MCF 10A (cell line): ENCODE measurements around the gene SMYD4. TPM values are rescaled to one million over a fixed set of nuclear protein-coding genes. Genes with fewer than 3 reads are reported as not detected.

Source experiments
- BruUV-seq: library from RNA; stranded (reverse); fragments of 400-500 nt; replicated peaks from 2 replicates; lab custom pipeline; 2021; lab: Mats Ljungman, UMichigan
- CTCF ChIA-PET: fragments of 300-600 bp; sonication (Branson Sonifier 250); formaldehyde crosslinking; extraction: SDS; loops from one replicate; lab custom pipeline; 2021; ENCODE audit warnings: antibody characterized with exemption, inconsistent platforms; lab: Yijun Ruan, JAX
- POLR2A ChIA-PET: fragments of 300-600, 350-650 bp; sonication (Branson Sonifier 250); formaldehyde crosslinking; extraction: SDS; loops from one replicate; lab custom pipeline; 2020; ENCODE audit warnings: antibody characterized with exemption, inconsistent platforms; lab: Yijun Ruan, JAX
- DNase-seq: peaks from one replicate; pipeline ENCODE4 v3.0.0-alpha.2; 2018; ENCODE audit not compliant: unreplicated experiment
- H3K27ac Mint-ChIP-seq: one replicate; pipeline ENCODE4 v1.8.0; 2022; ENCODE audit warnings: mild to moderate bottlenecking, low read depth, mixed read lengths; ENCODE audit not compliant: unreplicated experiment
- H3K27me3 Mint-ChIP-seq: one replicate; pipeline ENCODE4 v1.8.0; 2022; ENCODE audit warnings: mixed read lengths; ENCODE audit not compliant: insufficient read depth, unreplicated experiment
- H3K36me3 Mint-ChIP-seq: one replicate; pipeline ENCODE4 v1.8.0; 2022; ENCODE audit warnings: mild to moderate bottlenecking, moderate library complexity, mixed read lengths; ENCODE audit not compliant: insufficient read depth, unreplicated experiment
- H3K4me1 Mint-ChIP-seq: one replicate; pipeline ENCODE4 v1.8.0; 2022; ENCODE audit warnings: mixed read lengths; ENCODE audit not compliant: insufficient read depth, unreplicated experiment
- H3K4me3 Mint-ChIP-seq: one replicate; pipeline ENCODE4 v1.8.0; 2022; ENCODE audit warnings: mild to moderate bottlenecking, moderate library complexity, mixed read lengths; ENCODE audit not compliant: unreplicated experiment
- H3K9me3 Mint-ChIP-seq: one replicate; pipeline ENCODE4 v1.8.0; 2022; ENCODE audit warnings: mixed read lengths; ENCODE audit not compliant: unreplicated experiment
- intact Hi-C: fragments of 100-400 bp; cut with micrococcal nuclease; formaldehyde crosslinking; loops from 2 replicates; pipeline ENCODE4 v1.14.1; 2022
- total RNA-seq: library from RNA; stranded (reverse); gene quantifications from 2 replicates; pipeline ENCODE4 v1.2.3, GENCODE V29; 2022
- TF ChIP-seq, protein P1 (sequence below): fragments of 200-600 bp; IDR thresholded peaks from one replicate; pipeline ENCODE4 v1.8.0; 2022; ENCODE audit warnings: antibody characterized with exemption, mild to moderate bottlenecking; ENCODE audit not compliant: unreplicated experiment

SMYD4 gene
- total RNA-seq, 1 experiment from 2014 or later = 8.3 TPM

DNA sequence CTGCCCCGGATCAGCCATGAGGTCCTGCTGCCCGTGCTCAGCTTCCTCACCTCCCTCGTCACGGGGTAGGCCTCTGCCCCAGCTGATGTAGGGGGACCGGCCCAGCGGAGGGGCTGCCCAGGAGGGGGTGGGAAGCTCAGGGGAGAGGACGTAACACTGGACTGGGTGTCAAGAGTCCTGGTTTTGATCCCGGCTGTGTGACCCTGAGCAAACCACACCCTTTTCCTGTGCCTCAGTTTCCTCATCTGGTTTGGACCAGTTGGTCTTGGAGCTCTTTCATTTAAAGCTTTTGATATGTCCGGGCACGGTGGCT lies 98.6 kb downstream of the SMYD4 start:
- no peaks in the 10 kb centered on the region for H3K9me3 Mint-ChIP-seq
- BruUV-seq = no TSS peak
- H3K4me3 Mint-ChIP-seq = peak overlapping the region; percentile 47
- peaks cover 55% of the 10 kb centered on the region for H3K36me3 Mint-ChIP-seq
- ChIA-PET POLR2A (interaction anchor here (0.7 to 5.2 kb wide), 8 partner anchors 14 to 62 kb away, joined by 3 to 26 read pairs (median 4); no protein-coding TSS in a partner anchor), CTCF (interaction anchor here (0.6 to 5.2 kb wide), 7 partner anchors 10 to 151 kb away, joined by 3 to 23 read pairs (median 3); partner anchors contain the start of gene SERPINF2)
- H3K27ac Mint-ChIP-seq = peak overlapping the region; percentile 81
- DNase-seq = no peak
- TF ChIP-seq, protein P1, sequence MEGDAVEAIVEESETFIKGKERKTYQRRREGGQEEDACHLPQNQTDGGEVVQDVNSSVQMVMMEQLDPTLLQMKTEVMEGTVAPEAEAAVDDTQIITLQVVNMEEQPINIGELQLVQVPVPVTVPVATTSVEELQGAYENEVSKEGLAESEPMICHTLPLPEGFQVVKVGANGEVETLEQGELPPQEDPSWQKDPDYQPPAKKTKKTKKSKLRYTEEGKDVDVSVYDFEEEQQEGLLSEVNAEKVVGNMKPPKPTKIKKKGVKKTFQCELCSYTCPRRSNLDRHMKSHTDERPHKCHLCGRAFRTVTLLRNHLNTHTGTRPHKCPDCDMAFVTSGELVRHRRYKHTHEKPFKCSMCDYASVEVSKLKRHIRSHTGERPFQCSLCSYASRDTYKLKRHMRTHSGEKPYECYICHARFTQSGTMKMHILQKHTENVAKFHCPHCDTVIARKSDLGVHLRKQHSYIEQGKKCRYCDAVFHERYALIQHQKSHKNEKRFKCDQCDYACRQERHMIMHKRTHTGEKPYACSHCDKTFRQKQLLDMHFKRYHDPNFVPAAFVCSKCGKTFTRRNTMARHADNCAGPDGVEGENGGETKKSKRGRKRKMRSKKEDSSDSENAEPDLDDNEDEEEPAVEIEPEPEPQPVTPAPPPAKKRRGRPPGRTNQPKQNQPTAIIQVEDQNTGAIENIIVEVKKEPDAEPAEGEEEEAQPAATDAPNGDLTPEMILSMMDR = no peak
- intact Hi-C loops = loop anchor here (2.0 kb wide), 1 partner anchor 54 kb away; no protein-coding TSS in a partner anchor
- H3K4me1 Mint-ChIP-seq = peaks cover 22% of the 10 kb centered on the region
- H3K27me3 Mint-ChIP-seq = no peaks in the 10 kb centered on the region

DNA sequence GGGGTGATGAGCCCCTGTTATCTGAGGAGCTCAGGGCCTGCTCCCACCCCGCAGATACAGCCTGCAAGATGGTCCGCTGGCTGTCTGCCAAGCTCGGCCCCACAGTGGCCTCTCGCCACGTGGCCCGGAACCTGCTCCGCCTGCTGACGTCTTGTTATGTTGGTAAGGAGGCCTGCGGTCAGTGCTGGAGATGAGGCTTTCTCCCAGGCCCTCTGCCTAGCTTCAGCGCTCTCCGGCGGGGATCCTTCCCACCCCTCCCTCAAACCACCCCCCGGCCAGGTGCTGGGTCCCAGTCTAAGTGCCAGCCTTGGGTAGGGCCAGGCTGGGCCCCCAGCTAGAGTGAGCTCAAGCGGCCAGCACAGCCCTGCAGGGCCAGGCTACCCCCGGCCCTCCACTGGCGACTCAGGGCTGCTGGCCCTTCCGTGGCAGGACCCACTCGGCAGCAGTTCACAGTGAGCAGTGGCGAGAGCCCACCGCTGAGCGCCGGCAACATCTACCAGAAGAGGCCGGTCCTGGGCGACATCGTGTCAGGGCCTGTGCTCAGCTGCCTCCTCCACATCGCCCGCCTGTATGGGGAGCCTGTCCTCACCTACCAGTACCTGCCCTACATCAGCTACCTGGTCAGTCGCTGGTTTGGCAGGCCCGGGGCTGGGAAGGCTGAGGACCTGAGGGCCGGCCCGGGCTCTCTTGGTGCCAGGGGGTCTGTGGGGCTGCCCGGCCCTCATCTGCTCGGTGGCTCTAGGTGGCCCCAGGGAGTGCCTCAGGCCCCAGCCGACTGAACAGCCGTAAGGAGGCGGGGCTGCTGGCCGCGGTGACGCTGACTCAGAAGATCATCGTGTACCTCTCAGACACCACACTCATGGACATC lies 99.1 kb downstream of the SMYD4 start:
- H3K27me3 Mint-ChIP-seq = no peaks in the 10 kb centered on the region
- DNase-seq = peak; percentile 70
- peak overlapping the region; percentile 81 for H3K27ac Mint-ChIP-seq
- no TSS peak for BruUV-seq
- peak overlapping the region; percentile 47 for H3K4me3 Mint-ChIP-seq
- H3K36me3 Mint-ChIP-seq = peaks cover 51% of the 10 kb centered on the region
- H3K4me1 Mint-ChIP-seq = peaks cover 25% of the 10 kb centered on the region
- intact Hi-C loops = loop anchor here (2.0 kb wide), 1 partner anchor 54 kb away; no protein-coding TSS in a partner anchor
- CTCF ChIA-PET = interaction anchor here (0.7 to 5.2 kb wide), 6 partner anchors 10 to 152 kb away, joined by 3 to 23 read pairs (median 4); no protein-coding TSS in a partner anchor
- H3K9me3 Mint-ChIP-seq = no peaks in the 10 kb centered on the region
- POLR2A ChIA-PET = interaction anchor here (1.1 to 5.2 kb wide), 7 partner anchors 14 to 53 kb away, joined by 3 to 26 read pairs (median 4); no protein-coding TSS in a partner anchor
- TF ChIP-seq, protein P1 = no peak

DNA sequence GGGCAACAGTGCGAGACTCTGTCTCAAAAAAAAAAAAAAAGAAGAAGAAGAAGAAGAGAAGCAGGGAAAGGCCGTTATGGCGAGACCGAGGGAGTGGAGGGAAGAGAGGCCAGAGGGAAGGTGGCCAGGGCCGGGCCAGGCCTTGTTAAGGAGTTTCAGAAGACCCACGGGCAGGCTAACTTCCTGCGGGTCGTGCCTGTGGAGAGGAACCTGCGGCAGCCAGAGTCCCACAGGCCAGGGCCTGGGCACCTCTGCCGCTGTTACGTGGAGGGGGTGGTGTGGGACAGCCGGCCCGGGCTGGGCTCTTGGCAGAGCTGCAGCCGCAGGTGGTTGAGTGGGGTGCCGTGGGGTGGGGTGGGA lies 99.8 kb downstream of the SMYD4 start:
- intact Hi-C loops = loop anchor here (2.0 kb wide), 1 partner anchor 55 kb away; no protein-coding TSS in a partner anchor
- Mint-ChIP-seq H3K4me3 (no peak overlapping the region), H3K36me3 (peaks cover 48% of the 10 kb centered on the region), H3K27me3 (no peaks in the 10 kb centered on the region), H3K27ac (peak overlapping the region; percentile 53), H3K4me1 (peaks cover 27% of the 10 kb centered on the region), H3K9me3 (no peaks in the 10 kb centered on the region)
- TF ChIP-seq, protein P1 = no peak
- ChIA-PET CTCF (interaction anchor here (0.6 to 5.2 kb wide), 4 partner anchors 9 to 54 kb away, joined by 4 to 23 read pairs (median 8); no protein-coding TSS in a partner anchor), POLR2A (interaction anchor here (1.5 to 5.2 kb wide), 4 partner anchors 13 to 54 kb away, joined by 3 to 26 read pairs (median 8); no protein-coding TSS in a partner anchor)
- no peak for DNase-seq
- BruUV-seq = no TSS peak

Other genes starting within 250 kb of the SMYD4 start
- 3.1 and 5.6 TPM in 2 replicates for gene SLC43A2, start 201.1 kb downstream of the SMYD4 start, total RNA-seq
- 0.40 and 0.47 TPM in 2 replicates for gene SCARF1, start 184.2 kb downstream of the SMYD4 start, total RNA-seq
- 1.6 and 2.6 TPM in 2 replicates for gene RILP, start 180.0 kb downstream of the SMYD4 start, total RNA-seq
- 239 and 261 TPM in 2 replicates for gene PRPF8, start 145.0 kb downstream of the SMYD4 start, total RNA-seq
- gene TLCD2, start 119.5 kb downstream of the SMYD4 start, total RNA-seq = 2.5 and 4.0 TPM in 2 replicates
- gene WDR81, start 105.2 kb downstream of the SMYD4 start, total RNA-seq = 17.4 and 19.4 TPM in 2 replicates
- 0.56 and 0.66 TPM in 2 replicates for gene SERPINF2, start 87.0 kb downstream of the SMYD4 start, total RNA-seq
- gene SERPINF1, start 67.8 kb downstream of the SMYD4 start, total RNA-seq = 1.8 TPM in 1 of 2 replicates, not detected in the other
- gene RPA1, start 103 bp upstream of the SMYD4 start, total RNA-seq = 60.3 and 62.7 TPM in 2 replicates
- gene RTN4RL1, start 195.4 kb upstream of the SMYD4 start, total RNA-seq = 2.9 and 3.6 TPM in 2 replicates
- gene DPH1, start 200.3 kb upstream of the SMYD4 start, total RNA-seq = 29.7 and 45.2 TPM in 2 replicates
- gene OVCA2, start 212.1 kb upstream of the SMYD4 start, total RNA-seq = 28.8 and 33.5 TPM in 2 replicates
- 0.59 and 1.0 TPM in 2 replicates for gene HIC1, start 225.2 kb upstream of the SMYD4 start, total RNA-seq